NCI-H82 (cell line): ENCODE measurements around the gene AOPEP.
"Not testable (repeated sequence)": the region's sequence is repeated elsewhere in the genome, so short reads cannot be mapped to it uniquely, and the experiment has no call there.

Experiments
- DNase-seq: peaks from one replicate; lab custom pipeline; 2025; lab: John Stamatoyannopoulos, UW

Gene AOPEP

DNA sequence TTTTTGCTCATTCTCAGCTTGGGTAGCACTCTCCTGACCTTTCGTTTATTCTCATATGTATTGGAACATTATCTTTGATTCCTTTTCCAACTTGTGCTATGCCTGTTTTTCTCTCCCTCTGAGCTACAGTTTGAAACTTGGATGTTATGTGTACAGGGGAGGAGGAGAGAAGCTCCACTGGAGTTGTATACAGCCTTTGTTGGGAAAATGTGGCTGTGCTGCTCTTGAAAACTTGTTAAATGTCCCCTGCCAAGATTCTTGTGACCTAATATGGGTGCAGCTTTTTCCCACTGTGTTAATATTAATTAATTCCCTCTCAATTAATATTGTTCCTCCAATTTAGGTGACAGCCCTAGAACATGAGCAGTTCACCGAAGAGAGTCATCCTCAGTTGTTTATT lies 235.4 kb downstream of the AOPEP start:
- DNase-seq, result no peak

DNA sequence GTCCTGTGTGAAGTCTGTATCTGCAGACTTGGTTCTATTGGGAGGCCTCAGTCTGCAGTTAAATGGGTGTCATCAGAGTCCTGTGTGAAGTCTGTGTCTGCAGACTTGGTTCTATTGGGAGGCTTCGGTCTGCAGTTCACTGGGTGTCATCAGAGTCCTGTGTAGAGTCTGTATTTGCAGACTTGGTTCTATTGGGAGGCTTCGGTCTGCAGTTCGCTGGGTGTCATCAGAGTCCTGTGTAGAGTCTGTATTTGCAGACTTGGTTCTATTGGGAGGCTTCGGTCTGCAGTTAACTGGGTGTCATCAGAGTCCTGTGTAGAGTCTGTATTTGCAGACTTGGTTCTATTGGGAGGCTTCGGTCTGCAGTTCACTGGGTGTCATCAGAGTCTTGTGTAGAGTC lies 239.1 kb downstream of the AOPEP start:
- DNase-seq, result not testable (repeated sequence)

- not testable (repeated sequence) for DNase-seq
Measured at GRCh38 chr9:94966046-94966445, 239.5 kb downstream of the AOPEP start.

DNA sequence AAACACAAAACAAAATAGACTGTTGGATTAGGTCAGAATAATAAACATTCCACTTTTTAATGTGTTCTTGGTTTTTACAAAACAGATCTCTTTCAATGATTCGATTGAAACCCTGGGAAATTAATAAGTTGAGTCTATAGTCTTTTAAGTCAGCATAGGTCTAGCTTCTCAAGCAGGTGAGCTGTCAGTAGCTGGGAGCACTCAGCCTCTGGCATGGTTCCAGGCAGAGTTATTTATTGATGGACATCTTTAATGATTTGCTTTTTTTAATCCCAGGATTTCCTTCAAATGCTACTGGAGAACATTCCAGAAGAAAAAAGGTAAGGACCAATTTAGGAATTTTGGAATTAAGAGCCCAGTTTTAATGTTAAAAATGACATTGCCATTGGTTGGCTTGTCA lies 241.0 kb downstream of the AOPEP start:
- DNase-seq, result peak; percentile 21

DNA sequence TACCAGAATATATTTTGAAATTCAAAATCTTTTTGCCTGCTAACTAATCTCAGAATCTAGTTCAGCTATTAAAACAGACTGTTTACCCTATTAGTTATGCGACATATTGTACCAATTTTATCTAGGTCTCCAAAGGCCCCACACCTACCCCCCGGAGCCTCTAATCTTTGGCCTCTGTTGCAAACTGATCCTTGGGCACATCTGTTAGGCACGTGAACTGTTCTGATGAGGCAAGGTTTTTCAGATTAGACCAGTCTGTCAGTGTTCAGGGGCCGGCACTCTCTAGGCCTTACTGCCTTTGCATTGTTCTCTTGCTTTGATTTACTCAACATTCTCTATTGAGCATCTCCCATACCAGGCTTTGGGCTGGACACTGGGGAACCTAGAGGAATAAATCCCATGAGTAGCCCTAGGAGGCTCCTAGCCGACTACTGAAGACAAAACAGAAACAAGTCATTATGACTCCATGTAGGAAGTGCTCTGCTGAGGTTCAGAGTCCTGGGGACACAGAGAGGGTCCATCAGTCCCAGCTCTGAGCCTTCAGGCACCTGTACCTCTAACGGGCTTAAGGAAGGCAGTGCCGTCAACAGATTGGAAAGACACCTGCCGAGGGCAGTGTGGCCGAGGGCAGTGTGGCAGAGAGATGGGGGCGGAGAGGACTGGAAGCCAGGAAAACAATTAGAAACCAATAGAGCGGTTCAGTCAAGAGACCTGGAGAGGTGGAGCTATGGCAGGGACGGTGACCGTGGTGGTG lies 245.1 kb downstream of the AOPEP start:
- peak; percentile 97 for DNase-seq

DNA sequence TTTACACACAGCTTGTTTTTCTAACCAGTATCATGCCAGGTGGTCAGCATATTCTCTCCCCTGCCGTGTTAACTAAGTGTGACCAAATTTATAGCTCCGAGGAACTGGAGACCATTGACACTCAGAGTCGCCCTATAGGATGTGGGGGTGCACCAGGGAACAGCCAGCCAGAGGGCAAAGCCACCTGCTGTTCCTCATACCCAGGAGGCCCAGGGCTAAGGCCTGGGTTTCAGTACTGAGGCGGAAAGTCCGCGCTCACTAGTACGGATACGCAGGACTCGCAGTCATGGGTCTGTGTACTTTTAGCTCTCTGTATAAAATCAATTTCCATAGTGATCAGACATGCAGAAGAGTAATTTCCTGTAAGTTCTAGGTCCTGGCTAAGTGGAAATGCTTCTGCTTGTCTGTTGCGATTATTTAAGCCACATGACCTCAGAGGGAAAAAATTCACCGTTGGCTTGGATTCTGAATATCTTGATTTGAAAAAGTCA lies 247.0 kb downstream of the AOPEP start:
- DNase-seq, result no peak

DNA sequence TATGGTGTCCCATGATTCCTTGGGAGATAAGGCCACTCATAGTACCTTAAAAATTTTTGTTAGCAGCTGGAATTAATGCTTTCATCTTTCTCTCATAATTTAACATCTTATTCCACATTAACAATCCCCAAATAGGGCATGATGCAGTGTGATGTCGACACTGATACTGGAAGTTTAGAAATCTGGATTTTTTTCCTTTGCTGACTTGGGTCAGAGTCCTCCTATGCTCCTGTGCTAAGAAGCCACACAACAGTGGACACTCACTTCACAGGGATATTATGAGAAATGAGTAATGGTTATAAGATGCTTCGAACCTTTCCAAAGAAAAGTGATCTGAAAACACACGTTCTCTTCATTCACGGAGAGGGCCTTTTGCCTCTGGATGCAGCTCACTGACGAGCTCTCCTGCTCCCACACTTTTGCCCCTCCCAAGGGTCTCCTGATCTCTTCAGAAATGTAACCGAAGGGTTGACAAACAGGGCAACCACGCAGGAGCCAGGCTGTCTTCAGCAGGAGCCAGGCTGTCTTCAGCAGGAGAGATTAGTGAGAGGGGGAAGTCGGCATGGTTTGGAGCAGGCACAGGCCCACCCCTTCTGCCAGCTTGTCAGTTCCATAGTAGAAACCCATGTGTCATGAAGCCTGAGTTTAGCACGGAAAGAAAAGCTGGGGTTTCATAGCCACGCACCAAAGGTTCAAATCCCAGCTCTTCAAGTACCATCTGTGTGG lies 247.8 kb downstream of the AOPEP start:
- DNase-seq, result peak; percentile 83

DNA sequence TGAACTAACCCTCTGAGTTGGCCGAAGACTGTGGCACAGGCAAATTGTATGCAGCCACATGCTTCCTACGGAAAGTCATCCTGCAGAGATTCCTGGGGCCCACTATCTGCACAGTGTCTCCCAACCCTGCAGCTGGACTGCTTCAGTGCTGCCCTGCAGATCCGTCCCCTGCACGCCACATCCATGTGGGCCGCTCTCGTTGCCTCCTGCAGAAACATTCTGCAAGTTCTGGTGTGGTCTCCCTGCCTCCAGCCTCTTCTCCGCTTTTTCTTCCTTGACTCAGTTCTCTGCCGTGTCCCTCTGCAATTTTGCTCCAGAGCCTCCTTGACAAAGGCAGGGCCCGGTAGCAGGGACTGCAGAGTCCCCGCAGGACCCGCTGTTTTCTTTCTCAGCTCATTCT lies 249.0 kb downstream of the AOPEP start:
- DNase-seq, result no peak

DNA sequence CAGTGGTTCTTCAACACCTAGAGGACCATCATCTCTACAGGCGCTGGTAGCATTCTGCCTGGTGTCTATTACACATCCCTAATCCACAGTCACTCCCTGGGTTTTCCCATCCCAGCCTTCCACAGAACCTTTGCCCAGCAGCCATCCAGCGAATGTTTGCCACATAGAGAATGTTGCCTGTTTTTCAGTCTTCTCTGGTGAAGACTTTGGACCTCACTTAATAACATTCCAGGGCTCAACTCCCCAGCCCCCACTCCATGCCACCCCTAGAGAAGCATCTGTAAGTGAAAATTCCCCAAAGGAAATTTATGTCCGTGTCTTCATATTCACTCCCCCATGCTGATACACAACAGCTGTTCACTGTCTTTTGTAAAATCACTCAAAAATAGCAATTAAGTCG lies 249.6 kb downstream of the AOPEP start:
- DNase-seq, result no peak

DNA sequence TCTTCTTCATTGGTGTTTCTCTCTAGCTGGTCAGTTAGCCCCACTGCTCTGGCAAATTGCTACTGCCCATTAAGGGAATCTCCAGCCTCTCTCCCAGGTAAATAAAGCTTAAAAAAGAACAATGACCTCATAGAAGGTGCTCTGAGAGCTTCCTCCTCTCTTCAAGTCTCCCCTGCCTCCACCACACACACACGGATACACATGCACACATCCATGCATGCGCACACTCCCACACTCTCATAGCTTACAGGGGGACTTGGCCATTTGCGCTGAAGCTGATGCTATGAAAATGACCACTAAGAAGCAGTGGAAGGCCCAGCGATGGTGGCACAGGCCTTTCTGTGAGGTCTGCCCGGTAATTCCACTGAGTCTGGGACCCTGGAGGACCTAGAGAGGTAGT lies 250.9 kb downstream of the AOPEP start:
- no peak for DNase-seq

DNA sequence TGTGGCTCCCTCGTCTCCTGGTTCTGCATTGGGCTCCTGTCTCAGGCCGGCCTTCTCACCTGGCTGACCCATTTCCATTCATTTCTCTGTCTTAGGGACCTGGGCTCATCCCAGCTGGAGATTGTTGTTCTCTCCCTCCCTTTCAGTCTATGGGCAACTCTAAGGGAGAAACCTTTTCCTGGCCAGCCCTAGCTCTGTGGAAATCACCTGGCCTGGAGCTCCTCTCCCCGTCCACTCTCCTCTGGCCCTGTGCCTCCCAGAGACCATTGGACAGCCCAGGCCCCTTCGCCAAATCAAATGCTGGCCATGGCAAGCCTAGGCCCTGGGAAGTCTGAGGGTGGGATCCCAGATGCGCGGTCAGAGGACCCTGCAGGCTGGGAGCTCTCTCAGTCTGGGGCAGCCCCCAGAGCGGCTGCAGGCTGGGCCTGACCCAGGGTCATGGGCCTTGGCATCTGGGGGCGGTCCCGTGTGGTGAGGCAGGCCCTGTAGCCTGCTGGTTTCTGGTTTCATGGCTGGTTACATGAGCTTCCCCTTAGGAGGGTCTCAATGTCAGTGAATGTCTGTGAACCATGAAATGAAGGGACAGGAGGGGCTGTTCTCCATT lies 253.5 kb downstream of the AOPEP start:
- no peak for DNase-seq

- DNase-seq, result peak; percentile 35
Measured at GRCh38 chr9:94980947-94981722, 254.6 kb downstream of the AOPEP start.

DNA sequence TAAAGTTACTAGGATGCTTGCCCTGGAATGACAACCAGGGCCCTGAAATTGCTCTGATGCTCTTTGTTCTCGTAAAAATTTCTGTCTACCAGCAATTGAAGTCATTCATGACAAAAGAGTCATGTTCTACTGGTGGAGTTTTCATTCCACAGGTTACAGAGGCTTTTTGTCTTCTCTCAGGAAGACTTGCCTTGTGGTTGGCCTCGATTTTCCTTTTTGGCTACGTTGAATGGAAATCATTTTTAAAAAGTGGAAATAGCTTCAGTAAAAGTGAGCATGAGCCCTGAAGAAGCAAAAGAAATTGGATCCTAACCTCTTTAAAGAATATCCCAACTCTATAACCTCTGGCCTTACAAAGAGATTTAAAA lies 255.2 kb downstream of the AOPEP start:
- no peak for DNase-seq

- DNase-seq, result no peak
Measured at GRCh38 chr9:94982211-94982610, 255.7 kb downstream of the AOPEP start.

- DNase-seq, result no peak
Measured at GRCh38 chr9:94983552-94983951, 257.1 kb downstream of the AOPEP start.

- no peak for DNase-seq
Measured at GRCh38 chr9:94984891-94985476, 258.5 kb downstream of the AOPEP start.

- DNase-seq, result no peak
Measured at GRCh38 chr9:94985649-94986048, 259.1 kb downstream of the AOPEP start.

- DNase-seq, result no peak
Measured at GRCh38 chr9:94987731-94988130, 261.2 kb downstream of the AOPEP start.

DNA sequence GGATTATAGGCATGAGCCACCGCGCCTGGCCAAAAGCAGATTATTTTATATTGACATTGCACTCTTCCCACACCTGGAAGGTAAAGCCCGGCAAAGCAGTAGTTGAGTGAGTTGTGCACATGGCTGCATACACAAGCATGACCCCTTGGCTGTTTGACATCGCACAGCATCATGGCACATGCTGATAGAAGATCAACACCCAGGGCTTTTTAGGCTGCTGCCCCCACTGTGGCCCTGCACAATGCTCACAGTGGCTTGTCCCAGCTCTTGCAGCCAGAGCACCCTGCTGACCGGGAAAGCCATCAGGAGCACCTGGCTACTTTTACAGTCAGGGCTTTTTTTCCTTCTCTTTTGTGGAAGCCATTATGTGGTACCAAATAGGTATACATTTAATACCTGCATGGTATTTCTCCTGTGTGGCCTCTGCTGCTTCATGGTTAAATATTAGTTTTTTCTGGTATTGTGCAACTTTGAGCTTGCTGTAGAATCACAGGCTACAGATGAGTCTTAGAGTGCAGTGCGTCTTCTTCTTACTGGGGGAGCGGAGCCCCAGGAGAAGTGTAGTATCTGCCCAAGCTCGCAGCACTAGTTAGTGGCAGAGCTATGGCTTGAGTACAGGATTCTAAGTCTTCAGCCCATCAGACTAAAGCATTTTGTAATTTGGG lies 264.5 kb downstream of the AOPEP start:
- DNase-seq, result no peak

- DNase-seq, result no peak
Measured at GRCh38 chr9:94991961-94992907, 265.7 kb downstream of the AOPEP start.
